Ovary (tissue), 3 donors: ENCODE results near the gene GPR108.
A peak's percentile ranks its signal among the peaks of the same experiment; 100 is the strongest.

Source experiments
- CTCF ChIP-seq, 3 donors: fragments of 450-650 bp in 2 of 3; fragments of 200-600 bp in 1 of 3; IDR thresholded peaks; one replicate each; pipeline versions ENCODE4 v1.5.1 to v1.8.0; 2016 to 2022; ENCODE audit warnings: antibody characterized with exemption in 3 of 3, mild to moderate bottlenecking in 1 of 3
- EP300 ChIP-seq: sonication (generic); formaldehyde crosslinking; IDR thresholded peaks from one replicate; pipeline ENCODE4 v1.6.1; 2017; ENCODE audit warnings: antibody characterized with exemption
- POLR2A ChIP-seq: fragments of 450-650 bp; IDR thresholded peaks from one replicate; pipeline ENCODE4 v1.6.1; 2017; ENCODE audit warnings: antibody characterized with exemption, mild to moderate bottlenecking, moderate library complexity
- donor health status: DM: no; HTN: no; CAD: no.

- TF ChIP-seq POLR2A (peak; percentile 65), CTCF (IDR thresholded peaks at IDR 0.05) (no peak), EP300 (no peak)
Measured at GRCh38 chr19:6739390-6739882, 2.1 kb upstream of the GPR108 start, which contains the start of gene TRIP10.
